ENCODE results near the gene GSE1.

Gene GSE1

DNA sequence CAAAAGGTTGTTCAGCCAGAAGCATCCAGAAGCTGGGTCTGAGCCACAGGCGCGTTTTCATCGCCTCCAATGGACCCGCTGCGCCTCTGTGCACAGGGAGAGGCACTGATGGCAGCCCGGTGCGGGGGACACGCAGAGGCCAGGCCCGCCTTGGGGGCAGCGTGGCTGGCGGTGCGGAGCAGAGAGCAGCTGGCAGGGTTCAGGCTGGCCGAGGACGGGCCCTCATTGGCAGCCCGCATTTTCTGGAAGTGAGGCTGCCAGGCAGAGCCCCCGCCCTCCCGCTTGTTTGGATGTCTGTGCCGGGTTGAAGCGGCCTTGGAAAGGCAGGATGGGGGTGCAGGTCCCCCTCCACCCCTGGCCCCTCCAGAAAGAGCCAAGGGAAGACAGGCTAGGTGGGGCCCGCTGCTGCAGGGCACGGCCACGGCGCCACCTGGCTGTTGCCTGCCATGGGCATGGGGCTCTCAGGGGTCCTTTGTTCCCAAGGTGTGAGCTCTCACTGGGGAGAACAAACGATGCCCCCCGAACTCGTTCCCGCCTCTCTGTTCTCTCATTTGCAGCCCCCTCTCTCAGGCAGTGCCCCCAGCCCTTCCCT is 18.8 kb downstream of the GSE1 start:
- no peak for DNase-seq (ENCODE audit: extremely low read depth in 1 of 2, low read depth in 1 of 2)

DNA sequence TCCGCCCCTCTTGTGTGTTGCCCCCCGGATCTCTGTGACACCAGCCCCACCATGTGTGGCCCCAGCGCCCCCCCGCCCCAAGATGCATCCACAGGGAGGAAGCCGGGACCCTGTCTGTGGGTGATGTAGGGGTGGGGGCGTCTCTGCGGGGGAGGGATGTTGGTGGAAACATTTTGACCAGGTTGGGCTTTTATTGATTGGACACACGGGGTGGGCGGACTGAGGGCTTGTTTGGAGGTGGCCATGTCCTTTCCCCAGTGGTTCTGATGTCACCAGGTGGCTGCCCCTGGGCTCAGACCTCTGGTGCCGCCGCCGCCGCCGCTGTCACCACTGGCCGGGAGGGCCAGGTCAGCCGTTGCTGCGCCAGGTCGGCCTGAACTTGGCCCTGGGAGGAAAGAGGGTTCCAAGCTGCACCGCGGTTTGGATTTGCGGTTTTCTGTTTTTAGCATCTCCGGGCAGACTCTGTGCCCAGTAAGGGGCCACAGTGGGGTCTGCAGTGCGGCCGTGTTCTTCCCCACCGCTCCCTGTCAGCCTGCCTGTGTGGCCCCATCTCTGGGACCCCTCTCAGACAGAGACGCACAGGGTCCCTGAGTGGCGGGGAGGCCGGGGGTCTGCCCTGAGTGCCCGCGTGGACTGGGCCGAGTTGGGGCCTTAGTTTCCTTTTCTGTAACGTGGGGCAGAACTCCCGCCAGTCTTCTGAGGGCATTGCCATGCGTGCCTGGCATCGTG is 19.8 kb downstream of the GSE1 start:
- no peak for DNase-seq (ENCODE audit: extremely low read depth in 1 of 2, low read depth in 1 of 2)

DNA sequence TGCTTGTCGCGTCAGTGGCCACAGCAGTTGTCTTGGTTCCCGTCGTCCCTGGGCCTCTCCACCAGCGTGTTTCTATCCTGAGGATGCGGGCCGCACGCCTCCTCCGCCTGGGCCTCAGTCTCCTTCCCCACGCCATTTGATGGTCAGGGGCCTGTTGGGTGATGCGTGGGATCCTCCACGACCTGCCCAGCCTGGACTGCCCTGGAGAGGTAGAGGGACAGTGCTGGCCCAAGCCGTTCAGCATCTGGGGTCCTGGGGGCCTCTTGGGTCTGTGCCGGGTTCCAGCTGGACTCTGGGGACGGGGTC is 20.3 kb downstream of the GSE1 start:
- no peak for DNase-seq (ENCODE audit: extremely low read depth in 1 of 2, low read depth in 1 of 2)

DNA sequence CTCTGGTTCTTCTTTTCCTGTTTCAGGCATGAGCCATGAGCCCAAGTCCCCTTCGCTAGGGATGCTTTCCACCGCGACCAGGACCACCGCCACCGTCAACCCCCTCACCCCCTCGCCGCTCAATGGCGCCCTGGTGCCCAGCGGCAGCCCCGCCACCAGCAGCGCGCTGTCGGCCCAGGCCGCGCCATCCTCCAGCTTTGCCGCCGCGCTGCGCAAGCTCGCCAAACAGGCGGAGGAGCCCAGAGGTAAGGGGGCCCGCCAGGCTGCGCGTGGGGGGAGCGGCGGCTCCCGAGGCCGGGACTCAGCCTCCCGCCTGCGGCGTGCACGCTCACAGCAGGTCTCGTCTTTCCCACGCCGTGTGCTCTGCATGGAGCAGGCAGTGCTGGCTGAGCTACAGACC is 20.8 kb downstream of the GSE1 start:
- DNase-seq (ENCODE audit: extremely low read depth in 1 of 2, low read depth in 1 of 2): no peak

DNA sequence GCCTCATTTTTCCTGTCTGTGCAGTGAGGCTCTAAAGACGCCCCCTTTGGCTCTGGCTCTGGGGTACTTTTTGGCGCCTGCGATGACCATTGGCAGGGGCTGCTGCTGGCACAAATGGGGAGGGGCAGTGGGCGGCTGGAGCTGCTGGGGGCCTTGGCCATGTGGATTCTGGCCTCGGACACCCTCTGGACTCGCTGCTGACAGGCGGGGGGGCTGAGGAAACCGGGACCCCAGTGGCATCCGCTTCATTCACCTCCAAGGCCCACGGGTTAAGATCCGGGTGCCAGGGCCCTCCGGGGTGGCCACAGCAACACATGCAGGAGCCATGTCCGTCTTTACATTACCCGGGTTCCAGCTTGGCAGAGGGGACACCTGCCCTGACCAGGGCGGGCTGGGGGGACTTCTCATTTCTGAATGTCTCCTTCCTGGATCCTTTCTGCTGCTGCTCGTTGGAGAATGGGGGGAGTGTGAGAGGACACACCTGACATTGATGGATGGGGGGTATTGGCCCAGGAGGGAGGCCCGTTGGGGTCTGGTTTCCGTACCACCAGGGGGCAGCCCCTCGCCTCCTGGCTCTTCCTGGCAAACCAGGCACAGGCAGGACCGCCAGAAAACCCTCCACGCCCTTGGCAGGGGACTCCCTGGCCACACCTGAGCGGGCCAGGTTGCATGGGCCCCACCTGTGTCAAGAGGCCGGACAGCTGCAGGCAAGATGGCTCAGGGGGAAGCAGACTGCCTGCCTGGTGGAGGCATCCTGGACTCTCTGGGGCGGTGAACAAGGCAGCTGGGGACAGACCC is 21.8 kb downstream of the GSE1 start:
- DNase-seq (ENCODE audit: extremely low read depth in 1 of 2, low read depth in 1 of 2): no peak

DNA sequence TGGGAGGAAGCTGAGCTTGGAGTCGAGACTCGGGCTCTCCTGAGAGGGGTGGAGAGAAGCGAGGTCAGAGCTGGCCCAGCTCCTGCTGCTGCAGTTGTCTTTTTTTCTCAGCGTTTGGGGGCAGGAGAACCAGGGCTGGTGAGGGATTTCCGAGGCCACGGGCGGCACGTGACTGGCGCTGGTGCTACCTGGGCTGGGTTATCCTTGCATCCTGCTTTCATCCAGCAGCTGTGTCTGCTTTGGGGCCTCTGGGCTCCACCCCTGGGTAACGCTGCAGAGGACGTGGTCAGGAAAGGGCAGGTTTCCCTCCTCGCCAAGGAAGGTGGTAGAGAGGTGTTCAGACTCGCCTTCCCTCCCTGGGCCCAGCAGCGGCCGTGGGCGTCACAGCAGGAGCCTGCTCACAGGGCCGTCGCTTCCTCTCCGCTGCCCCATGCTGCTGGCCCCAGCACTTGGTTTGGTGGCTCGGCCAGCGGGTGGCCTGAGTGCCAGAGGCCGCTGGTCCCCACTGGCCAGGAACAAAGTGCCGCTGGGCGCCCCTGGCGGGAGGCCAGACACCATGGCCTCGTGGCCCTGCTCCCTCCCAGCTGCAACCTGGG is 22.5 kb downstream of the GSE1 start:
- no peak for DNase-seq (ENCODE audit: extremely low read depth in 1 of 2, low read depth in 1 of 2)

DNA sequence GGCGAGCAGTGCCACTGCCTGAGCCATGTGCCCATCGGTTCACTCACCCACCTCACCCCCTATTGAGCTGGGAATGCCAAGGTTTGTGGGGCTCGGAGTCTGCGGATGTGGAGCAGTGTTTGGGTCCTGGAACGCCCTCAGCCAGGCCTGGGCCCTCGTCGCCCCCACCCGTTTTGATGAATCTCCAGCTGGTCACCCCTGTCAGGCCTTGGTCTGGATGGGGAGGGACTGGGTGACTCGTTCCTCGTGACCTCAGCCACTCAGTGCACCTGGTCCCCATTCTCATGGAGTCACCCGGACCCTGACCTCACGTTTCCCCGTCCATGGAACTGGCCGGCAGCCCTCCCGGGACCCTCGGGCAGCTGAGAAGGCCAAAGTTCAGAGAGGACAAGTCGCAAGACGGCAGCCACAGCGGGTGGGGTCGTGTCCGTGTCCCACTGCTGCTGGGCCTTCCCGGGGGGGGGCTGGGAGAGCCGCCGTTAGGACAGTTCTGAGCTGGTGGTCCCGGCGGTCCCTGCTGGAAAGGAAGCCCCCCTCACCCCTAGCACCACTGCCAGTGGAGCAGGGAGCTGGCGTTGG is 23.2 kb downstream of the GSE1 start:
- no peak for DNase-seq (ENCODE audit: extremely low read depth in 1 of 2, low read depth in 1 of 2)

DNA sequence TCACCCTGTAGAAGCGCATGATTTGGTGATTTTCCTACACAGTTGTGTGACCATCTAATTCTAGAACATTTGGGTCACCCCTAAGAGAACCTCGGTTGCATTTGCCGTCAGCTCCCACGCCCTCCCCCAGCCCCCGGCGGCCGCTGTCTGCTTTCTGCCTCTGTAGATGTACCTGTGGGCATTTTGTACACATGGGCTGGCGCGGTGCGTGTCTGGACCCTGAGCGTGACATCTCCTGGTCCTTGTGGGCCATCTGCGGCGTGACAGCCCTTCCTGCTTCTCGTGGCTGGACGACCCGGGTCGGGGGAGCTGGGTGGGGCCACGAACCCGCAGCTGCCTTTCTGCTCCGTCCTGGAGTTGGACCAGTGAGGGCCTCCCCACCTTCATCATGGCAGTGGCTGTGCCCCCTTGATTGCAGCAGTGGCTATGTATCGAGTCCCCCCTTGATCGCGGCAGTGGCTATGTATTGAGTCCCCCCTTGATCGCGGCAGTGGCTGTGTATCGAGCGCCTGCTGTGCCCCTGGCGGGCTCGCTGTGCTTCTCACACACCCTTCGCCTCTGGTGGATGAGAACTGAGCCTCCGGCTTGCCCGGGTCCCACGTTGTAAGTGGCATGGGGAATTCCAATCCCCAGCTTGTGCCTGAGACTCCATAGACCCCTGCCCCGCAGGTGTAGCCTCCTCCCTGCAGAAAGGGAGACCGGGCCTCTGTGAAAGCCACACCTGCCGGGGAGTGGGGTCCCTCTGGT is 24.1 kb downstream of the GSE1 start:
- DNase-seq (ENCODE audit: extremely low read depth in 1 of 2, low read depth in 1 of 2): no peak

DNA sequence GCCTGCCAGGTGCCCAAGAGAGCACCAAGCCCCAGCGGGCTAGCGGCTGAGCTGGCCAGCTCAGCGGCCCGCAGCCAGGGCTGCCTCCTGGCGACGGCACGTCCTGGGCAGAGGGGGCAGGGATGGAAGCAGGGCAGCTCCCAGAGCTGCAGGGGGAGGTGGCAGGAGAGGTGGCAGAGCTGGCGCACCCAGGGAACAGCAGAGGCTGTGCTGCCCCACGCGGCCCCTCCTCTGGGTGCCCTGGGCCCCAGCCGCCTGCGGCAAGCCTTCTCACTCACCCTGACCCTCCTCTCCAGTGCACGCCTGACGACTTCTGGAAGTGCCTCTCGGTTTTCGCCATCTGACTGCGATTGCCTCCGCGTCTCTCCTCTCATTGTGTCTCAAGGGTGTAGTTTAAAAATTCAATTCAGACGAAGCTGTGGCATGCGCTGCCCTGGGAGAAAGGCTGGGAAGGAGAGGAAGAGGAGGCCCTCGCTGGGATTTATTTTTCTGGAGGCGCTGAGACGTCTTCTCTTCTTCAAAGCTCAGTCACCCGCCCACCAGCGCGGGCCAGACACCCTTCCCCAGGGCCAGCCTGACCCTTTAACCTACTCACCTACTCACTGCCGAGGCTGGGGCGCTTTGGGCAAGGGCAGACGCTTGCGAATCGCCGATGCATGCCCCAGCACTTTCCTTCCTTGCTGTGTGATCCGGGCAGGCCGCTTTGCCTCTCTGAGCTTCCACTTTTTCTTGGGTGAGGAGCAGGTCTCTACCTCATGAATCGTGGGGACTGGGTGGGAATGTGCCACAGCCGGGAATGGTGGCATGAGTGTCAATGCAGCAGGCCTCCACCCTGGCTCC is 24.9 kb downstream of the GSE1 start:
- DNase-seq (ENCODE audit: extremely low read depth in 1 of 2, low read depth in 1 of 2): no peak

DNA sequence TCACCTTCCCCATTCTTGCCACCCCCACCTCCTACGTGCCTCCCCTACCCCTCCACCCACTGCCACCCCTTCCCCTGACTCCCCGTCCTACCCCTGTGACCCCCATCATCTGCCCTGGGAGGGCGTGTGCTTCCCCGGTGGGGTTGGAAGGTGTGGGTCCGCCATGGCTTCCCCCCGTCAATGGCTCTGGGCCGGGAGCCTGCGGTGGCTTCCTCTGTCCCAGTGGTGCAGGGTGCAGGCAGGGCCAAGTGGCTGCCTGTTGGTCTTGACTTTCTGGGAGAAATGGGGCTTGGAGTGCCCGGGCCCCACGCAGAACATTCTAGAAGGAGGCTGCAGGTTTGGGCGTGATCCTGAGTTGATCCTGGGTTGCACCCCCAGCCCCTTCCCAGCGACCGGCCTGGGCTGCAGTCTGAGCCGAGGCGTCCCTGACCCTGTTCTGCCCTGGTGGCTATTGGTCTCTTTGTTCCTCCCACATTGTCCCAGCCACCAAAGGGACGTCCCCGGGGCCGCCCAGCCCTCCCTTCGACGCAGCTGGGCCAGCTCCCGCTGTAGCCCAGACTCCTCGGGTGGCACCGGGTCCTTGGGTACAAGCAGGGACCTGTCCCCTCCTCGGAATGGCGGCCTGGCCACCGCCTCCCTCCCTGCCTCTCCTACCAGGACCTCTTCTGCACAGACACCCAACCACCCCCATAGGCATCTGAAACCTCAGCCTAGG is 25.7 kb downstream of the GSE1 start:
- no peak for DNase-seq (ENCODE audit: extremely low read depth in 1 of 2, low read depth in 1 of 2)

DNA sequence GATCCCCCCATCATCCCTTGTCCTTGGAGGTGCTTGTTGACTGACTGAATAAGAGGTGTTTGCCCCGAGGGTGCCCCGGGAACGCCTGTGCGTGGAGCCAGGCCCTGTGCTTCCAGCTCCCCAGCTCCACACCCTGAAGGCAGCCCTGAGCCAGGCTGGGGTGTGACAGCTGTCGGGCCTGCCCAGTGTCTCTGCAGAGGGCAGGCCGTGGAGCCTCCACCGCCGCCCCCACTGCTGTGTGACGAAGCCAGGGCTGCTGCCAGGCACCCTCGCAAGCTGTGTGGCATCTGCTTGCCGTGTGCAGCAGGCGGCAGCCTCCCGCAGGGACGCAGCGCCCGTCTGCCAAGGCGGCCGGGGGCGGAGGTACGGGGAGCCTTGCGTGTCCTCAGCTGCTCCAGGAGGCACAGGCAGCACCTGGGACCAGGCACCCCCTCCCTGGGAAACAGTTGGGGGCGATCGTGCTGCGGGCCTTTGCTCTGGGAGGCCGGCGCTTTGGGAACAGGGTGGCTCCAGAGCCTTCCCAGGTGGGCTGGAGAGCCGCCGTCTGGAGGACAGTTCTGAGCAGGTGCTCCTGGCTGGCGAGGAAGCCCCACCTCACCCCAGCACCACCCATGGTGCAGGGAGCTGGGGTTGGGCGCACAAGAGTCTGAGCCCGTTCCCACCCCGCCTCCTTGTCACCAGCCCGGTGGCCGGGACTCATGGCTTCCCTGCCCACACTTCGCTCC is 26.6 kb downstream of the GSE1 start:
- no peak for DNase-seq (ENCODE audit: extremely low read depth in 1 of 2, low read depth in 1 of 2)

DNA sequence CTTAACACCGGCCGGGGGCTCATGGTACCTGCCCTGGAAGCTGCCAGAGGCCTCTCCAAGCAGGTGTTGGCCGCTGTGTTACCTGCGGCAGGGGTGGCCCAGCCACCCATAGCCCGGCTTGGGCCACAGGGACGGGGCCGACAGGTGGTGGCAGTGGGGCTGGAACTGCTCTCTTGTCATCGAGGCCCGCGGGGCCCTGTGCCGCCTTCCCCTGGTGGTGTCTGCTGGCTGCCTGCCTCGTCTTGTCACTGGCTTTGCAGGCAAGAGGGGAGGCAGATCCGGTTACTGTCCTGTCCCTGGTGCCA is 27.1 kb downstream of the GSE1 start:
- no peak for DNase-seq (ENCODE audit: extremely low read depth in 1 of 2, low read depth in 1 of 2)

DNA sequence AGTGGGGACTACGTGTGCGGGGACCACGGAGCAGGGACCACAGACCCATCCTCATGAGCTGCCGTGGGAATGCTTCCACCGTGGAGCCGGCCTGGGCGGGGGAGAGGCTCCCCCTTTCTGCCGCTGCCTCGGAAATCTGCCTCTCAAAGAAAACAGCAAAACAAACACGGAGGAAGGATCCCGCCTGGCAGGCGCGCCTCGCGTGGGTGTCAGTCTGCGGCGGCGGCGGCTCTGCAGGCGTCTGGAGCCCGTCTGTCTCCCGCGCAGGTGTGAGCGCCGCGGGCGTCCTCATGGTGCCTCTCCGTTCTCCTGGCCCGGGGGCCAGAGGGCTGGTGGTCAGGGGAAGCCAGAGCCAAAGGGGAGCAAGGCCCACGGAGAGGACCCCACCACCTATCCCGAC is 27.5 kb downstream of the GSE1 start:
- no peak for DNase-seq (ENCODE audit: extremely low read depth in 1 of 2, low read depth in 1 of 2)

DNA sequence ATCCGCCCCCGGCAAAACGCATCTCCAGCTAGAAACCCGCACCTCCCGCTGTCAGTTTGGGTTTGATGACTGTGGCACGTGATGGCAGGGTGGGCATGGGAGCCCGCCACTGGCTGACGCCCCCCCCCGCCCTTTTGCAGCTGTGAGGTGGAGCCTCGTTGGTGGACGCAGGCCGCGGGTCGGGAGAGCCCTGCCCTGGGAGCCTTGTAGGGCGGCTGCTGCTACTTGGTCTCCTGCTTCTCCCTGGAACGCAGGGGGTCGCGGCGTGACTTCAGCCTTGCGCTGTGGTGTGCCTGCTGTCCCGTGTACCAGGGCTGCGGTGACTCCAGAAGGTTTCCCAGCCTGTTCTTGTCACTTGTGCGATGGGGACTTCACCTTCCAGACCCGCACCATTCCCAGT is 28.2 kb downstream of the GSE1 start:
- no peak for DNase-seq (ENCODE audit: extremely low read depth in 1 of 2, low read depth in 1 of 2)

DNA sequence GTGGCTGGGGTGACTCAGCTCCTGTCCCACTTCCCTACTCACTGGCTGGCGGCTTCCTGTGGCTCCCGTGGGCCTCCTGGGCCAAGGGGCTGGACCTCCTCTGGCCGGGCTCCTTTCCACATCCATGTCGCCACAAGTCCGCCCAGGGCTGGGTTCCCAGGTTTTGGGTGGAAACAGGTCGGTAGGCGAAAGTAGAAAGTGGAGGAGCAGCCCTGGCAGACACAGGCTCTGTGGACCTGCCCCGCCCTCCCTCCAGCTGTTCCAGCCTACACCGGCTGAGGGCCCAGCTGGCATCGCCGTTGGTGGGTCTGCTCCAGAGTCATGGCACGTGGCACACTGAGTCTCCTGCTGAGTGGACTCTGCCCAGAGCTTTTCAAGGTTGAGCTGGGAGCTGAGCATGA is 28.7 kb downstream of the GSE1 start:
- DNase-seq (ENCODE audit: extremely low read depth in 1 of 2, low read depth in 1 of 2): no peak

DNA sequence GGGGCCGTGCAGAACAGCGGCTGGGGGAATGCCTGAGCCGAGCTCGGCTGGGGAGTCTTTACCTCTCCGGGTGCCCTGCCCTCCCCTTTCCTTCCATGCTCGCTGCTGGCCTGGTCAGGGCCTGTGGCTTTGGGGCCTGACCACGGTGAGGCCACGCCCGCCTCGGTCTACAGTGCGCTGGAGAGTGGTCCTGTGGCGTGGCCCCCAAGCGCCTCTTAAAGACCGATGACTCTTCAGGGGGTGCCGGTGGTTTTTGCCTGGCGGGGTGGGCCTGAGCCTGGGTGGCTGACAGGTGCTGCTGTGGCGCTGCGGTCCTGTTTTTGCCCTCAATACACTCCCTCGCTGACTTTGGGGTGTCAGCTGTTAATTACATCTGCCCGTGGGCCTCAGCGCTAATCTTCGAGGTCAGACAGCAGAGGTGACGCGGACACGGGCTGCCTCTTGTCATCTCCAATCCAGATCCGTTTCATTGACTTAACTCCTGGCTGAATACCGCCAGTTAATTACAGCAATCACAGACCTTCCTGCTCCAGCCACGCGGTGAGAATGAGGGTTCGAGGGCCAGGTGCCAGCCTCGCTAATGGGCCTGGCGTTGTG is 29.7 kb downstream of the GSE1 start:
- DNase-seq (ENCODE audit: extremely low read depth in 1 of 2, low read depth in 1 of 2): no peak

DNA sequence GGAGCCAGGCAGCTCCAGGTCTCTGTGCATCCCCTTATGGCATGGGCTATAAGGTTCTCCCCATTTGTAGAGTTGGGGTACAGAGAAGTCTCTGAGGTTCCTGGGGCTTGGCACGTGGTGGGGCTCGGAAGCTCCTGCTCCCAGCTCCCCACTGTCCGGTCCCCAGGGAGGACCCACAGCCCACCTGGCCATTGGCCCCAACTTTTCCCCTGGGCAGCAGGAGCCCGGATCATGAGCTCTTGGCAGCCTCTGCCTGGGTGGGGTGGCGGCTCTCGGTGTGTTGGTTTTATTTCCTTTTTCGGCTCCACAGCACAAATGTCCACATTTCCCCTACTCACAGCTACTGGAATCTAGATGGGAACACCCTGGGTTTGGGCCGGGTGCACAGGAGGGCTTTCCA is 30.5 kb downstream of the GSE1 start:
- no peak for DNase-seq (ENCODE audit: extremely low read depth in 1 of 2, low read depth in 1 of 2)

DNA sequence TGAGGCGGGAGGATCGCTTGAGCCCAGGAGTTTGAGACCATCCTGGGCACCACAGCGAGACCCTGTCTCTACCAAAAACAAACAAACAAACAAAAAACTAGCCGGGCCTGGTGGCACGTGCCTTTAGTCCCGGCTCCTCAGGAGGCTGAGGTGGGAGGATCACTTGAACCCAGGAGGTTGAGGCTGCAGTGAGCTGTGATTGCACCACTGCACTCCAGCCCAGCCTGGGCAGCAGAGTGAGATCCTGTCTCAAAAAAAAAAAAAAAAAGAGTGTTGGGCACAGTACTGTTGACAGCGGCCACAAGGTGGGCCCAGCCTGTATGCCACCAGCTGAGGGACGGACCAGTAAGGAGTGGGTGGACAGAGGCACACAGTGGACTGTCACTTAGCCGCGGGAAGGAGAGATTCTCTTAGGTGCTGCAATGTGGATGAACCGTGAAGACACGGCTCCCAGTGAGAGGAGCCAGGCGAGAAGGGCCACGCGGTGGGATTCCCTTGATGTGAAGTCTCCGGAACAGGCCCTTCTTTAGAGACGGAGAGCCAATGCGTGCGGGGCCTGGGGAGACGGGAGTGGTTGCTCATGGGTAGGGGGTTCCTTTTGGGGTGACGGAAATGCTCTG is 31.1 kb downstream of the GSE1 start:
- DNase-seq (ENCODE audit: extremely low read depth in 1 of 2, low read depth in 1 of 2): no peak
